Dermis blood vessel endothelial cell (primary cell): ENCODE data around the gene SUDS3. TPM values are rescaled to one million over a fixed set of nuclear protein-coding genes. Genes with fewer than 3 reads are reported as not detected.

Source experiments
- DNase-seq: peaks from one replicate; pipeline ENCODE4 v3.0.0; 2010
- total RNA-seq: library from RNA; depleted of rRNA; stranded (reverse); fragments of >200 nt; gene quantifications from 2 replicates; pipeline ENCODE4 v1.2.3, GENCODE V29; 2014

The SUDS3 gene
- total RNA-seq, 1 donor from 2014 or later: 33.0 TPM

GRCh38 chr12:118357257-118358007, 18.9 kb upstream of the SUDS3 start:
- peak; percentile 70 for DNase-seq

DNA sequence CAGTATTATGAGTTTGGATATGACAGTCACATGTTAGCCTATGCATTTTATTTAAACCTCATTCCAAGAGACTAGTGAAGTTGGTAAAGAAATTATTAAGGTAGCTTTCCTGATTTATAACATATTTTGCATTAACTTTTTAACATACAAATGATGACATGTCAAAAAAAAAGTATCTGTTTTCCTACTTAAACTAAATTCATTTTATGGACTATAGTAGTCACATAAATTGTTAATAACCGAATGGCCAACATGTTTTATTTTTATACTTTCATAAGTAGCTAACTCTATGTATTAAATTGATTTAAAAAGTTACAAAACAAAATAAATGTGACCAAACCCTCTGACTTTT, 18.4 kb upstream of the SUDS3 start:
- DNase-seq: no peak

- no peak for DNase-seq
Measured at GRCh38 chr12:118358612-118359540, 17.5 kb upstream of the SUDS3 start.

GRCh38 chr12:118359541-118359915, 16.8 kb upstream of the SUDS3 start:
- no peak for DNase-seq

- no peak for DNase-seq
Measured at GRCh38 chr12:118361092-118361404, 15.3 kb upstream of the SUDS3 start.

DNA sequence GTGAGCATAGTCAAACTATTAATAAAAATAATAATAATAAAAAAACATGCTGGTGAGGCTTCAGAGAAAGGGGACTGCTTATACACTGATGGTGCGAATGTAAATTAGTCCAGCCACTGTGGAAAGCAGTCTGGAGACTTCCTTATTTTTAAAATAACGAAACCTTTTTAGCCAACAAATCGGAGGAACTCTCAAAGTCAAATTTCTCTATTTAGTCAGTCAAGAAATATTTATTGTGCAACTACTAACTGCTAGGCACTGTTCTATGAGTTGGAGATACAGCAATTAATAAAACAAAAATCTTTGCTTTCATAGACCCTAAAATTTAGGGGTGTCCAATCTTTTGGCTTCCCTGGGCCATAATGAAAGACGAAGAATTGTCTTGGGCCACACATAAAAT, 14.5 kb upstream of the SUDS3 start:
- no peak for DNase-seq

DNA sequence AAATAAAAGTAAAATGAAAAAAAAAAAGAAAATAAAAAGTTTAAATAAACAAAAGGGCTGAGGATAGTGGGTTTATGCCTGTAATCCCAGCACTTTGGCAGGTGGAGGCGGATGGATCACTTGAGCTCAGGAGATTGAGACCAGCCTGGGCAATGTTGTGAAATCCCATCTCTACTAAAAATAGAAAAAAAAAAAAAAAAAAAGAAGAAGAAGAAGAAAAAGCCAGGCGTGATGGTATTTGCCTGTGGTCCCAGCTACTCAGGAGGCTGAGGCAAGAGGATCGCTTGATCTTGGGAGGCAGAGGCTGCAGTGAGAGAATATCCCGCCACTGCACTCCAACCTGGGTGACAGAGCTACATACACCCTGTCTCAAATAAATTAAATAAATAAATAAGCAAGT, 7.5 kb upstream of the SUDS3 start:
- DNase-seq: no peak

DNA sequence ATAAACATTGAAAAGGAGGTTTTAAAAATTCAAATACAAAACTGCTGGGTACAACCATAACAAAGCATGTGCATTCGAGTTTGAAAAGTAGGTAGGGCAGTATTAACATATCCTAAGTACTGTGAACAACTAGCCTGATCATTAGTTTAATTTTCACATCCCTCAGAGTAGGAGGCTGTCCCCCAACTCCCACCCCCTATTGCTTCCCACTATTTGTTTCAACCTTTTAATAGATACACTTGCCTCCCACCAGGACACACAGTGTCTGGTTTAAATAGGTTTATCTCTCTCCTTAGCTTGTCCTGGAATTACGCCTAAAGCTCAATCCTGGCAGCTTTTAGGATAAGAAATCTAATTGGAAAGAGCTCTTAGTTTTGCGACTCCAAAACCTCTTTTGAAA, 5.8 kb upstream of the SUDS3 start:
- DNase-seq: no peak

GRCh38 chr12:118371321-118372282, 4.8 kb upstream of the SUDS3 start:
- DNase-seq: peak; percentile 48

- peak; percentile 99 for DNase-seq
Measured at GRCh38 chr12:118372541-118373495, 3.5 kb upstream of the SUDS3 start, which contains the start of gene TAOK3. Gene TAOK3, minus strand, starts transcription at chr12:118372907. Its CDS starts 117,340 bp downstream, at chr12:118255567.

DNA sequence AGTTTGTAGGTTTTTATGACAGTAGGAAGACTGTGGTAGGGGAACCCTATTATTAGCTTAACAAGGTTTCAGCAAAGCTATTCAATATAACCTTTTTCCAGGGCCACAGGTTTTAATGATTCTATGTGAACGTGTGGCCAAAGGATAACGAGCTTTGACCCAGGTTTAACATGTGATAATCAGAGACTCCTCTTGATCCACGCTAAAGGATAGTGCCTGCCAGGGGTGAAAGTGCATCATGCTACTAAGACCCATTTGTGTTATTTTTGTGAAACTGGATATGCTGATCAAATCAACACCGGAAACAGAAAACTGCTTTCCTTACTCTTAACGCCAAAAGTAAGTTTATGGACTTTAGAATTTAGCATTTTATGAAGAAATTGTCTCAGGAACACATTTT, 2.7 kb upstream of the SUDS3 start:
- no peak for DNase-seq

- DNase-seq: no peak
Measured at GRCh38 chr12:118374126-118374725, 2.1 kb upstream of the SUDS3 start.

- no peak for DNase-seq
Measured at GRCh38 chr12:118374909-118375308, 1.4 kb upstream of the SUDS3 start.

DNA sequence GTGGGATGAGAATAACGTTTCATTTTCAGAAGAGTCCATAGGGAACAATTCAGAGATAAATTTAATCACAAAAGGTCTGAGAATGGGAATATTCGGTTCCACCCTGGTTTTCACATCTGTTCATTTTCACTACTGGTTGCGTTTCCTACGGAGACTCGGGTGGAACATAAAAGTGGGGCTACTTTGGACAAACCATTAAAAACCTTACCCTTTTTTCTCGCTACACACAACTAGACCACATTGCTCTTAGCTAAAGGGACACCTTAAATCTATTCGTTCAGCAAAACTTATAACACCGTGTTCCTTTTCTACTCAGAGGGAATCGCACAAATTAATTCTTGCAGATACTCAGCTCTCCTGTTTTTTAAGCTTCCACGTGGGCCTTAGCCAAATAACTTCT, 1.0 kb upstream of the SUDS3 start:
- no peak for DNase-seq

- peak; percentile 20 for DNase-seq
Measured at GRCh38 chr12:118377021-118377883, 897 bp downstream of the SUDS3 start.

GRCh38 chr12:118377884-118378470, 1.6 kb downstream of the SUDS3 start:
- DNase-seq: peak; percentile 69

GRCh38 chr12:118391424-118391823, 15.1 kb downstream of the SUDS3 start:
- DNase-seq: no peak

- no peak for DNase-seq
Measured at GRCh38 chr12:118391836-118392235, 15.5 kb downstream of the SUDS3 start.

- DNase-seq: peak; percentile 13
Measured at GRCh38 chr12:118397708-118398440, 21.5 kb downstream of the SUDS3 start.
